GM19452 (cell line): ENCODE data around the gene SLC27A4.
A peak's percentile ranks its signal among the peaks of the same experiment; 100 is the strongest.

Experiments
- ATAC-seq: cut with Tn5 transposase; IDR thresholded peaks from one replicate; pipeline ENCODE4 v1.9.1; 2021; ENCODE audit not compliant: unreplicated experiment

The SLC27A4 gene

DNA sequence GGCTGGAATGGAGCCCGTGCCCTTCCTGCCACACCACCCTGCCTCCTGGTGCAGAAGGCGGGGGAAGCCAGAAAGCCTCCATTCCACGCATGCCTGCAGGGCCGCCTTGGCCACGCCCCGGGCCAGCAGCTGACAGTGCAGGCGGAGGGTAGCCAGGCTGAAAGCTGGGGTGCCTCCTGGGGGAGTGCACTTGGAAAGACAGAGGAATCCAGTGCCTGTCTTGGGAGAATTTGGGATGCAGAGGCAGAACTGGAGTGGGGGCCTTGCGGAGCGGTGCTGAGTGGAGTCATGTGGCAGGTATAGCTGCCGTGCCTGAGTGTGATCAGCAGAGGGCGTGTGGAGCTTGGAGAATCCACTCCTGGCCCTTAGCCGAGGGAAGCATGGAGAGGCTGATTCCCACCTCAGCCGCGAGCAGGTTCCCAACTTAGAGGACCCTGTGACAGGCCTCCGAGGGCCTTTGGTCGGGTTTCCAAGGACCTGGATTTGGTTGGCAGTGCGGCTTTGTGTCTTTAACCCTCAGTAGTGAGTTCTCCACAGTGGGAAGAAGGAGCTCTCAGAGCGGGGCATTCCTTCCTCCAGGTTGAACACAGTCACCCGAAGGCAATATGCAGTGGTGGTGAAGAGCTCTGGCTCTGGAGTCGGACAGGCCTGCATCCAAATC is 21.8 kb downstream of the SLC27A4 start:
- no peak for ATAC-seq

DNA sequence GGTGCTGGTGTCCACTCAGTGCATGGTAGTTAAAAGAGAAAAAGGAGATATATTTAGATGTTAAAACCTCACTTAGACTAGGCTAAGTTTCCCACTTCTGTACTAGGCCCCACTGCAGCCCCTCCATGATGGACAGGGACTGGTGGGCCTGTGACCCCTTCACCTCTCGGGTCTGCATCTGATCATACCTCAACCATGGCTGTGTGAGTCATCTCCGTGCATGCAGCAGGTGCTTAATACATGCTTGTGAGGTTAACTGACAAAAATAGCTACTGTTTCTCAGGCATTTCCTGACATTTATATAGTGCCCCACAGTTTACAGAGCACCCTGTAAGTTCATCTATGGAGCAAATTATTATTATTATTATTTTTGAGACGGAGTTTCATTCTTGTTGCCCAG is 22.4 kb downstream of the SLC27A4 start:
- no peak for ATAC-seq

DNA sequence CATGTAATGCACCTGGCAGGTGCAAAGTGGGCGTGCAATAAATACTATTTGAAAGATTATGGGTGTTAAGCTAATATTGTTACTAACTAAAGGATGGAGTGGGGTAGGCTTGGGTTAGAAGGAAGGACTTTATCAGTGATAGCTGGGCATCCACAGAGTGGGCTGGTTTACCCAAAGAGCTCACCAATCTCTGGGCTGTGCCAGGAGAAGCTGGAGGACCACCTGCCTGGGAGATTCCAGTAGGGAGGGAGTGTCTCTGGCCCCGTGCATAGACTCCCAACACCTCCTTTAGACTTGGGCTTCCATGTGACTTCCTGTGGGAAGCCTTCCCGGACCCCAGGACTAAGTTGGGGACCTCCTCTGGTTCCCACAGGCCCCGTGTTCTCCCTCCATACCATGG is 25.2 kb downstream of the SLC27A4 start:
- no peak for ATAC-seq

- ATAC-seq: no peak
These were observed 28.8 kb downstream of the SLC27A4 start for GRCh38 chr9:128369024-128369706.

DNA sequence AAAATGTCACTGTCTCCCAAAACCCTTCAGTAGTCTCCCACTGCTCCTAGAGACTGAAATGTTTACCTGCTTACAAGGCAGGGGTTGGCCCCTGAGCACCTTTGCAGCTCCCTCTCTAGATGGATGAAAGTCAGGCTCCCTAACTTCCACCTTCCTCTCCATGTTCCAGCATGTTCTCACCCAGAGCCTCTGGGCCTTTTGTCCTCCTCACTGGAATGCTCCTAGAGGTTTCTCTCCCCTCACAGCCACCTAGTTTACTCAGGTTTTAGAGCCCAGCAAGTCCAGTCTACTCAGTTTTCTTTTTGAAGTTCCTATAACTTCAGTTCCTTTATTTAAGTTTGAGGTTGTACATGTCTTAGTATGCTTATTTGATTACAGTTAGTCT is 30.0 kb downstream of the SLC27A4 start:
- no peak for ATAC-seq

GRCh38 chr9:128370752-128371629 is 30.7 kb downstream of the SLC27A4 start, which contains the start of gene URM1:
Gene URM1 (plus strand): TSS chr9:128371374. CDS start chr9:128371381, 7 bp downstream.
- peak; percentile 87 for ATAC-seq

DNA sequence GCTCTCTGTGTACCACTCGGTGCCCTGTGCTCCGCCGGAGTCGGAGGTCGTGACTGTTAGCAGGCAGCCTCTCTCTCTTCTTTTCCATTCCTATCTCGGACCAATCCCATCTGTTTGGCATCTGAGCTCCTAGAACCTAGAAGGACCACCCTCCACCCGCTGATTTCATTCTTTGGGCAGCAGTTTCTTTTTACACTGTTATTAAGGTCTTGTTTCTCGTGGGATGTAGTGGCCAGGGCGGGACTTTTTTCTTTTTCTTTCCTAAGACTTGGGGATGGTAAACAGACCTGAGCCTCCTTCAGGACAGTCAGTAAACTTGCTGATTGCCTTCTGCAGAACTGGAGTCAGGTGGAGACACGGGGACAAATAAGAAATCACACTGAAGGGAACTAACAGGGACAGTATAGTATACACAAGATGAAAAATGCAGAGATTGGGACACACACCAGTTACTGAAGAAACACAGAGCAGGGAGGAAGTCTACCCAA is 31.3 kb downstream of the SLC27A4 start:
- ATAC-seq: peak; percentile 25

DNA sequence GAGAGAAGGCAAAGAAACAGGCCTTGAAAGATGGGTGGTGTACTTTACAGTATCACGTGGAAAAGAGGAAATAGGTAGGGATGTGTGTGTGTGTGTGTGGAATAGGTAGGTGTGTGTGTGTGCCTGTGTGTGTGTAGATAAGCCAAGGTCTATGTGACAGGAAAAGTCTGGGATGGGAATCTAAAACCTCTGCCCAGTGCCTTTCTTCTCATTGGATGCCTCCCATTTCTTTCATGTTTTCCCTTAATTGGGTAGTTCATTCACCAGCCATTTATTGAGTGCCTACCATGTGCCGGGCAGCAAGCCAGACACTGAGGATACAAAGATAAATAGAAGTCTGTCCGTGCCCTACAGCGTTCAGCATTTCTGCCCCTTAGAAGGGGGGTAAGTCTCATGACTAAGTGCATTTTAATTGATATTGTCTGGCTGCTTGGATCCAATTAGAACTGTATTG is 31.9 kb downstream of the SLC27A4 start:
- no peak for ATAC-seq

DNA sequence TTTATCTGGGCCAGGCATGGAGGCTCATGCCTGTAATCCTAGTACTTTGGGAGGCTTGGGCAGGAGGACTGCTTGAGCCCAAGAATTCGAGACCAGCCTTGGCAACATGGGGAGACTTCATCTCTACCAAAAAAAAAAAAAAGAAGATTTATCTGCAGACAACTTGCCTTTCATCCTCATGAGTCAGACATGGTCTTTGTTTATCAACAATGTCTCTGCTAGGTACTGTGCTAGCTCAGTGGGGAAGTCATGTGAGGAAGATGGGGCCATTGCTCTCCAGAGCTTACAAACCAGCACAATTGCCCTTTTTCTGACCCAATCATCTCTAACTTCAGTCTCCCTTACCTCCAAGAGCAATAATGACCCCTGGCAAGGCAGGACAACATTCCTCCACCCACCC is 32.5 kb downstream of the SLC27A4 start:
- no peak for ATAC-seq

DNA sequence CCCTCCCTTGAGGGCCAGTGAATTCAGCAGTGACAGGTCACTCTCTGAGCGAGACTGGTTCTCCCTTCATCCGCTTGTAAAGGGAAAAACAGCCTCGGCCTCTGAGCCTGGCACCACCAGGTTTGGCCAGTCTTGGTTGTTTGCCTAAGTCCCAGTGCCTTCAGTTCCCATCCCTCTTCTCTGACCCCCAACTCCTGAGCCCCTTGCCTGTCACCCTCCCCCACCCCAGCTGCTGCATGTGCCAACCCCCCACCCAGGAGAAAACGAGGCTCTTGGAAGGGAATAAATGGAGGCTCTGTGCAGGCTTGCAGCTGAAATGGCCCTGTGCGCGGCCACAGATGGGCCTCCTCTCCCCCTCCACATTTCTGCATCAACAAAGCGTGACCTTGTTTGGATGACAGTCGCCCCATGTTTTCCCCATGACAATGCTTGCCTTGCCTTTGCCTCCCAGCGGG is 33.9 kb downstream of the SLC27A4 start:
- no peak for ATAC-seq

DNA sequence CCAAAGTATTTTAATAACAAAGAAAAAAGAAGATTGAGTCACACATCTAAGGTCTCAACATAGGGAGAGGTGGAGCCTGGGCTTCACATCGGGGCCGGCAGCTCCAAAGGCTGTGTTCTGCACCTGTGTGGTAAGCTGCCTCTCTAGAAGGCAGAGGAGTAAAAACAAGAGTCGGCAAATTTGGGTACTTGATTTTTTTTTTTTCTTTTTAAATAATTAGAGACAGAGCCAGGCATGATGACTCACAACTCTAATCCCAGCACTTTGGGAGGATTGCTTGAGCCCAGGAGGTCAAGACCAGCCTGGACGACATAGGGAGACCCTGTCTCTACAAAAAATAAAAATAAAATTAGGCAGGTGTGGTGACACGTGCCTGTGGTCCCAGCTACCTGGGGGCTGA is 35.5 kb downstream of the SLC27A4 start:
- ATAC-seq: no peak

GRCh38 chr9:128382261-128382660 is 41.9 kb downstream of the SLC27A4 start:
- no peak for ATAC-seq

- no peak for ATAC-seq
These were observed 42.9 kb downstream of the SLC27A4 start for GRCh38 chr9:128383007-128383753.

- ATAC-seq: no peak
These were observed 43.5 kb downstream of the SLC27A4 start for GRCh38 chr9:128383791-128384190.

DNA sequence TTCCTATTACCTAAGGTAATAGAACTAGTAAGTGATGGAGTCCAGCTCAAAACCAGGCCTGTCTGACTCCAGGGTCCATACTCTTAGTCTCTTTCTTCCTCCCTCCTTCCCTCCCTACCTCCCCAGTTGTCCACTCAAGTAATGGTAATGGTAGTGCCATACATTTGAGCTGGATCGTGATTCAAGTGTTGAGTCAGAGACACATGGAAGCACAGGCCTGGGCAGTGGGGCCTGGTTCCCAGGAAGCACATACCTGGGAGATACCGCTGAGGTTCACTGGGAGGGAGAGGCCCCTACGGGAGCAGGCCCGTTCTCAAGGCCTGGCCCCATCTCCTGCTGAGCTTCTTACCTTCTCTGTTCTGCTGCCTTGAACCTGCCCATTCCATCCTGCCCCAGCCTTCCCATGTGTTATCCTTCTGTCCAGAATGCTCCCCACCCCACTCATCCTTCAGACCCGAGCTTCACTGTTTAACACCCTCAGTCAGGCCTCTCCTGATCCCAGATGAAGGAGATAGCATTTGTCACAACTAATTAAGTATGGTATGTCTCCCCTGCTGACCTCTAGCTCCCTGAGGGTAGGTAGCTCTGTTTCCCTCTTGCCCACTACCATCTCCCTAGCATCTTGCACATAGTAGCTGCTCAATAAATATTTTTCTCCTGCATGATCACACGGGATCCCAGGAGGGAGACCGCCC is 44.6 kb downstream of the SLC27A4 start:
- ATAC-seq: no peak

- ATAC-seq: no peak
These were observed 45.5 kb downstream of the SLC27A4 start for GRCh38 chr9:128385496-128386460.

DNA sequence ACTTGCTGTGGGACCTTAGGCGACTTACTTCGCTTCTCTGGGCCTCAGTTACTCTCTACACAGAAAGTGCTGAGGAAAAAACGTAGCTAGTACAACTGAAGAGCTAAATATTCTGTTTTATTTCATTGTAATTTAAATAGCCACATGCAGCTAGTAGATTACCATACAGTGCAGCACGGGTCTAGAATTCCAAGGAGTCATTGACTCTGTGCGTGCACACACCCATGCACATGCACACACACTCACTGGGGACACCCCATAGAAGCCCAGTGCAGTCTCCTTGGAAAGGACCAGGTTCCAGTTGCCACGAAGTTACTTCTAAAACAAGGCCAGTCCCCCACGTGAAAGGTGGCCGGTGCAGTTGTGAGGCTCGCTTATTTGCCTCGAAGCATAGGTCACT is 47.8 kb downstream of the SLC27A4 start:
- ATAC-seq: no peak

- no peak for ATAC-seq
These were observed 49.2 kb downstream of the SLC27A4 start for GRCh38 chr9:128389395-128390149.
